ENCODE data around the gene MLLT6. TPM values are rescaled to one million over a fixed set of nuclear protein-coding genes. Genes with fewer than 3 reads are reported as not detected.

Gene MLLT6
- total RNA-seq, 3 donors from 2014 or later = 263 to 315 (median 286) TPM

DNA sequence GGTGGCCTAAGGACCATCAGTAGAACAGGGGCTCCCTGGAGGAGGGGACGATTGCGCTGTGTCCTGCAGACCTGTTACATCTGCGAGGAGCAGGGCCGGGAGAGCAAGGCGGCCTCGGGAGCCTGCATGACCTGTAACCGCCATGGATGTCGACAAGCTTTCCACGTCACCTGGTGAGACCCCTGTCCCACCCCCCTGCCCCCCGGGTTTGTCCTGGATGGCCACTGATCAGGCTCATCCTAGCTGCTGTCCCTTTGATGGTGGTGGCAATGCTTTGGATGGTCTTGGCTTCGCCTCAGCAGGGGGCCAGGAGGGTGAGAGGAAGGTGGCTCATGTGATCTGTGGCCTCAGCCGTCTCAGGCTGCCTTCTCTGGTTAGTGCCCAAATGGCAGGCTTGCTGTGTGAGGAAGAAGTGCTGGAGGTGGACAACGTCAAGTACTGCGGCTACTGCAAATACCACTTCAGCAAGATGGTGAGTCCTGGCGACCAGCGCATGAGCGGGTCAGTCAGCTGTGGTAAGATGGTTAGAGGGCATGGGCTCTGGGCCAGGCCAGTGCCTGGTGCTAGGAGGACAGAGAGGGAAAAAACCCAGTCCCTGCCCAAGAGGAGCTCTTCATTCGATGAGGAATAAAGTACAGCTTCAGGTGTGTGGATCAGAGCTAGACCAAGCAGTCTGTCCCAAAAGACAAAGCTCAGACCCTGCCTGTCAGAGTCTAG, 4.2 kb downstream of the MLLT6 start:
- H3K9me3 Mint-ChIP-seq = no peaks in the 10 kb centered on the region

DNA sequence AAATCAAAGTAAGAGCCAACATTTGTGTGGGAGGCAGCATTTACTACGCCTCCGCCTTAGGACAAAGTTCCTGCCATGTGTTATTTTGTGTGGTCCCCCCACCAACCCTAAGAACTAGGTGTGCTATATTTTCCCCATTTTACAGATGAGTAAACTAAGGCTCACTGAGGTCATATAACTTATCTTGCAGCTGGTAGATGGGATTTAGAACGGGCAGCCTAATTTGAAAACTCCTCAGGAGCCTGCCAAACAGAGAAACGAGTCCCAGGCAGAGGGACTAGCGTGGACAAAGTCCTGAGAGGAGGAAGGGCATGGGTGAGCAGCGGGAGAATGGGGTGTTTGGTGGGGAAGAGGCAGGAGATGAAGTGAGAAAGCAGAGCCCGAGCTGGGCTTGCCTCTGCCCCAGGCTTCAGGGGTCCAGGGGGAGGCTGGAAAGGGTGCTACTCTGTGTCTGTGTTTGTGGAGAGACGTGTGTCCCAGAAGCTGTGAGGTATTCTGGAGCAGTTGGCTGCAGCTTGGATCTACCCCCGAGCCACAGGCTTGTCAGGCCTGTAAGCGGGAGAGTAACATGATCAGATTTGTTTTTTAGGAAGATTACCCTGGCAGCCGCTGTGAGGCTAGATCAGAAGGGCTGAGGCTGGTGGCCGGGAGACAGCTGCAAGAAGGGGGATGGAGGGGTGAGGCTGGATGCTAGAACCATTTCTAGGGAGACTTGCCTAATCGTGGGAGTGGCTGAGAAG, 5.0 kb downstream of the MLLT6 start:
- peaks cover 49% of the 10 kb centered on the region for H3K4me1 Mint-ChIP-seq (ENCODE audit: low read depth)
- H3K27me3 Mint-ChIP-seq (ENCODE audit: low read depth) = no peaks in the 10 kb centered on the region
- H3K4me3 Mint-ChIP-seq = peak overlapping the region; percentile 37
- H3K9me3 Mint-ChIP-seq = no peaks in the 10 kb centered on the region
- peaks cover 50% of the 10 kb centered on the region for H3K36me3 Mint-ChIP-seq (ENCODE audit: insufficient read depth)
- no peak for ATAC-seq
- DNase-seq = no peak

More for the DNA sequence above, 4.2 kb downstream of the MLLT6 start:
- H3K27me3 Mint-ChIP-seq (ENCODE audit: low read depth) = no peaks in the 10 kb centered on the region
- peaks cover 43% of the 10 kb centered on the region for H3K4me1 Mint-ChIP-seq (ENCODE audit: low read depth)
- DNase-seq (no peak), ATAC-seq (no peak)
- H3K4me3 Mint-ChIP-seq = no peak overlapping the region
- H3K36me3 Mint-ChIP-seq (ENCODE audit: insufficient read depth) = peaks cover 47% of the 10 kb centered on the region

DNA sequence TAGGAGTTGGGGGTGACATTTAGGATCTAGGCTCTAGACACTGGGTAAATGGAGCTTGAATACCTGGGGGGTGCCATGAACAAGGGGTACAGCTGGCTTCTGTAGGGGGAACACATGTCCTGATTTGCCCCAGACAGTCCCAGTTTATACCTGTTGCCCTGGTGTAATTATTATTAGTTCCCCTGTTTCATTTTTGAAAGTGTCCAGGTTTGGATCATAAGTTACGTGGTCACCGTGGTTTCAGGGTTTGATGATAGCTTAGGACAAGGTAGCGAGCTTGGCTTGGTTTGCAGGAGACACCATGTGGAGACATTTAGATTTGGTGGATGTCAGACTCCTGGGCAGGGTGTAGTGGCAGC, 5.5 kb downstream of the MLLT6 start:
- DNase-seq = no peak
- no peak for ATAC-seq
- H3K27me3 Mint-ChIP-seq (ENCODE audit: low read depth) = no peaks in the 10 kb centered on the region
- peaks cover 55% of the 10 kb centered on the region for H3K4me1 Mint-ChIP-seq (ENCODE audit: low read depth)
- peaks cover 54% of the 10 kb centered on the region for H3K36me3 Mint-ChIP-seq (ENCODE audit: insufficient read depth)
- H3K4me3 Mint-ChIP-seq = peak overlapping the region; percentile 37
- no peaks in the 10 kb centered on the region for H3K9me3 Mint-ChIP-seq

DNA sequence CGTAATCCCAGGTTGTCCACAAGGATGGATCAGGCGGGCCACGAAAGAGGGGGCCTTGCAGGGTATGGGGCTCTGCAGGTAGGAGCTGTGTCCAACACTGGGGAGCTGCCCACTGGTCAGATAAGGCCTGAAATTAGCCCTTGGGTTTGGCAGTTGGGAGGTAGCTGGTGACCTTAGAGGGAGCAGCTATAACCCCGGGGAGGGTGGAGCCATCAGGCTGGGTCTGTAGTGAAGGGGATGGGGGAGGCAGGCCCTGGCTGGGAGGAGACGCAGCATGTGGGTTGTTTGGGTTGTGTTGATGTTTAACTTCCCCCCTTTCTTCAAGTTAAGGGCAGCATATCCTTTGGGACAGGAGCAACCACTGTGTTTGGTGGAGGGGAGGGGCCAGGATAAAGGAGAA, 5.9 kb downstream of the MLLT6 start:
- Mint-ChIP-seq H3K36me3 (ENCODE audit: insufficient read depth) (peaks cover 56% of the 10 kb centered on the region), H3K9me3 (no peaks in the 10 kb centered on the region), H3K27me3 (ENCODE audit: low read depth) (no peaks in the 10 kb centered on the region), H3K4me1 (ENCODE audit: low read depth) (peaks cover 59% of the 10 kb centered on the region), H3K4me3 (no peak overlapping the region)
- no peak for DNase-seq
- ATAC-seq = no peak

DNA sequence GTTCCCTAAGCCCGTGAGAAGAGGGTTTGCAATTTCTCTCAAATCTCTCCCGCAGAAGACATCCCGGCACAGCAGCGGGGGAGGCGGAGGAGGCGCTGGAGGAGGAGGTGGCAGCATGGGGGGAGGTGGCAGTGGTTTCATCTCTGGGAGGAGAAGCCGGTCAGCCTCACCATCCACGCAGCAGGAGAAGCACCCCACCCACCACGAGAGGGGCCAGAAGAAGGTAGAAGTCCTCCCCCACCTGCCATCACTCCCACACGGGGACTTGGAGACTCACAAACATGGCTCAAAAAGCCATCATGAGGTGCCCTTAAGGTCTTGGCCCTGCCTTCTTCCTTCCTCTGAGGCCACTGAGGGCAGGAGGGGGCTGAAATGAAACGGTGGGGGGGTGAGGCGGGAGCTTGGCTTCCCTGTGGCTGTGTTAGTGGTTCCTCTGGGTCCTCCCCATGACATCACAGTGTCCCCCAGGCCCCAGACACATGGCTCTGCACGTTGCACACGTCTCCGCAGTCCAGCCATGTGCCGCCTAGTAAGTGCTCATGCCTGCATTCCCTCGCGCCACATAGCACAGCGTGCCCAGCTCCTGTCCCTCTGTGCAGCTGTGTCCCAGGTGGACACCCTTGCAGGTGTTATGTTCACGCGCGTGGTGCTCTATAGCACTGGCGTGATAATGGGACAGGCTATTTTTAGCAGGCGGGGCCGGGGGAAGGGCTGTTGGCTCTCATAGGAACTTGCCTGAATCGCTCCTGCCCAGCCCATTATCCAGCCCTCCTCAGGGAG, 6.9 kb downstream of the MLLT6 start:
- Mint-ChIP-seq H3K4me3 (no peak overlapping the region), H3K36me3 (ENCODE audit: insufficient read depth) (peaks cover 56% of the 10 kb centered on the region), H3K9me3 (no peaks in the 10 kb centered on the region), H3K4me1 (ENCODE audit: low read depth) (peaks cover 60% of the 10 kb centered on the region), H3K27me3 (ENCODE audit: low read depth) (no peaks in the 10 kb centered on the region)
- no peak for ATAC-seq
- no peak for DNase-seq

DNA sequence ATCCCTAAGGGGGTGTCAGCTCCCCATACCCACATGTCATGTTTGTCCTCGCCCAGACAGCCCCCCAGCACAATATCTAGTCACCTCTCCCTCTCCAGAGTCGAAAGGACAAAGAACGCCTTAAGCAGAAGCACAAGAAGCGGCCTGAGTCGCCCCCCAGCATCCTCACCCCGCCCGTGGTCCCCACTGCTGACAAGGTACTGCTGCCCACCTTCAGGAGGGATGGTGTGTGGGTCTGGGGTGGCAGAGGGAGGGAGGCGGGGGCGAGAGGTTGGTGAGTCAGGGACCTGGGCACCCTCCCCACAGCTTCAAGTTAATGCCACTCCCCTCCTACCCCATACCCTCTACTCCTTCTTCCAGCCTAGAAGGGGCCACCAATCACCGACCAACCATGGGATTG, 7.5 kb downstream of the MLLT6 start:
- Mint-ChIP-seq H3K4me1 (ENCODE audit: low read depth) (peaks cover 54% of the 10 kb centered on the region), H3K36me3 (ENCODE audit: insufficient read depth) (peaks cover 52% of the 10 kb centered on the region), H3K27me3 (ENCODE audit: low read depth) (no peaks in the 10 kb centered on the region), H3K4me3 (no peak overlapping the region), H3K9me3 (no peaks in the 10 kb centered on the region)
- ATAC-seq = no peak
- DNase-seq = no peak

DNA sequence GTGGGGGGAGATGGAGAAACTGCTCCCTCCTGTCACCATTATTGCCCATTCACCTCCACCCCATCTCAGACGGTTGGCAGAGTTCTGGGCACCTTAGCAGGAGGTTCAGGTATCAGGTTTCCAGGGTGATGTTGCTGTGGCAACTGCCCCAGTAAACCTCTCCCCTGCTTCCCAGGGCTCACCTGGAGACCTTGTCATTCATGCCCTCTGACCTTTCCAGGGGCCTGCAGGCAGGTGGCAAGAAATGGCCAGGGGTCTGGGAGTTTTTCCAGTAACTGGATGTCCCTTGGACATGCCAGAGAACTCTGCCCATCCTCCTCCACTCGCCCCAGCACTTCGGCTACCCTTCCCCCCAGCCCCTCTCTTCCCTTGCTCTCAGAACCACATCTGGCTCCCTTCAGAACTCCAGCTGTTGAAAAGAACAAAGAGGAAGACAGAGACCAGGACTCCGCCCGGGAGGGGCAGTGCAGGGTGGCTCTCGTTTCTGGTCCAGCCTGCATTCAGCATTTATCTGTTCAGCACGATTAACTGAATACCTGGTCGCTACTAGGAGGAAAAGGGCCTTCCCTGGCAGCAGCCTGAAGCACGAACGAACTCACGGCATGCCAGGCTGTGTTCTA, 8.5 kb downstream of the MLLT6 start:
- ATAC-seq (no peak), DNase-seq (no peak)
- Mint-ChIP-seq H3K4me3 (no peak overlapping the region), H3K36me3 (ENCODE audit: insufficient read depth) (peaks cover 50% of the 10 kb centered on the region), H3K4me1 (ENCODE audit: low read depth) (peaks cover 47% of the 10 kb centered on the region), H3K27me3 (ENCODE audit: low read depth) (no peaks in the 10 kb centered on the region), H3K9me3 (no peaks in the 10 kb centered on the region)

DNA sequence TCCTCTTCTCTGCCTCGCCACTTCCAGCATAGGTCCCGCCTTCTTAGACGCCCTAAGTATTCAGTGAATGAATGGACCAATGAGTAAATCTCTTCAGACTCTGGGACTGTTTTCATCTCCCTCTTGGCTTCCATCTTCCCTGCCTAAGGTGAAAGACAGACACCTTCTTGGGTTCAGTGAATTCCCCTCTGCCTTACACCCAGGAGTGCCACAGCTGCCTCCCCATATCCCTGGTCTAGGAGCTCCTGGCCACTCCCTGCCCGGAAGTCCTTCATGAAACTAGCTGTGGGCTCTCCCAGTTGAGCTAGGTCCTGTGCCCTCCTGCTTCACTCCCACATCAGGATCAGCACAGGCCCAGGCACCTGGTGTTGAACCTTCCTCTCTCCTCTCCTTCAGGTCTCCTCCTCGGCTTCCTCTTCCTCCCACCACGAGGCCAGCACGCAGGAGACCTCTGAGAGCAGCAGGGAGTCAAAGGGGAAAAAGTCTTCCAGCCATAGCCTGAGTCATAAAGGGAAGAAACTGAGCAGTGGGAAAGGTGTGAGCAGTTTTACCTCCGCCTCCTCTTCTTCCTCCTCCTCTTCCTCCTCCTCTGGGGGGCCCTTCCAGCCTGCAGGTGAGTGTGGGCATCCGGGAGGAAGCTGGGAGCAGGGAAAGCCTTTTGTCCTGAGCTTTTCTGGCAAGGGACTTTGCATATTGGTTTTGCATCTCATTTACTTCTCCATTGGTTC, 10.3 kb downstream of the MLLT6 start:
- DNase-seq (no peak), ATAC-seq (no peak)
- H3K4me1 Mint-ChIP-seq (ENCODE audit: low read depth) = peaks cover 37% of the 10 kb centered on the region
- no peaks in the 10 kb centered on the region for H3K9me3 Mint-ChIP-seq
- peak overlapping the region; percentile 56 for H3K4me3 Mint-ChIP-seq
- peaks cover 44% of the 10 kb centered on the region for H3K36me3 Mint-ChIP-seq (ENCODE audit: insufficient read depth)
- no peaks in the 10 kb centered on the region for H3K27me3 Mint-ChIP-seq (ENCODE audit: low read depth)

DNA sequence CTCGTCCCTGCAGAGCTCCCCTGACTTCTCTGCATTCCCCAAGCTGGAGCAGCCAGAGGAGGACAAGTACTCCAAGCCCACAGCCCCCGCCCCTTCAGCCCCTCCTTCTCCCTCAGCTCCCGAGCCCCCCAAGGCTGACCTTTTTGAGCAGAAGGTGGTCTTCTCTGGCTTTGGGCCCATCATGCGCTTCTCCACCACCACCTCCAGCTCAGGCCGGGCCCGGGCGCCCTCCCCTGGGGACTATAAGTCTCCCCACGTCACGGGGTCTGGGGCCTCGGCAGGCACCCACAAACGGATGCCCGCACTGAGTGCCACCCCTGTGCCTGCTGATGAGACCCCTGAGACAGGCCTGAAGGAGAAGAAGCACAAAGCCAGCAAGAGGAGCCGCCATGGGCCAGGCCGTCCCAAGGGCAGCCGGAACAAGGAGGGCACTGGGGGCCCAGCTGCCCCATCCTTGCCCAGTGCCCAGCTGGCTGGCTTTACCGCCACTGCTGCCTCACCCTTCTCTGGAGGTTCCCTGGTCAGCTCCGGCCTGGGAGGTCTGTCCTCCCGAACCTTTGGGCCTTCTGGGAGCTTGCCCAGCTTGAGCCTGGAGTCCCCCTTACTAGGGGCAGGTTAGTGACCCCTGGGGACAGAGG, 11.4 kb downstream of the MLLT6 start:
- Mint-ChIP-seq H3K36me3 (ENCODE audit: insufficient read depth) (peaks cover 45% of the 10 kb centered on the region), H3K4me1 (ENCODE audit: low read depth) (peaks cover 38% of the 10 kb centered on the region), H3K27me3 (ENCODE audit: low read depth) (no peaks in the 10 kb centered on the region), H3K9me3 (no peaks in the 10 kb centered on the region), H3K4me3 (no peak overlapping the region)
- ATAC-seq = no peak
- no peak for DNase-seq

DNA sequence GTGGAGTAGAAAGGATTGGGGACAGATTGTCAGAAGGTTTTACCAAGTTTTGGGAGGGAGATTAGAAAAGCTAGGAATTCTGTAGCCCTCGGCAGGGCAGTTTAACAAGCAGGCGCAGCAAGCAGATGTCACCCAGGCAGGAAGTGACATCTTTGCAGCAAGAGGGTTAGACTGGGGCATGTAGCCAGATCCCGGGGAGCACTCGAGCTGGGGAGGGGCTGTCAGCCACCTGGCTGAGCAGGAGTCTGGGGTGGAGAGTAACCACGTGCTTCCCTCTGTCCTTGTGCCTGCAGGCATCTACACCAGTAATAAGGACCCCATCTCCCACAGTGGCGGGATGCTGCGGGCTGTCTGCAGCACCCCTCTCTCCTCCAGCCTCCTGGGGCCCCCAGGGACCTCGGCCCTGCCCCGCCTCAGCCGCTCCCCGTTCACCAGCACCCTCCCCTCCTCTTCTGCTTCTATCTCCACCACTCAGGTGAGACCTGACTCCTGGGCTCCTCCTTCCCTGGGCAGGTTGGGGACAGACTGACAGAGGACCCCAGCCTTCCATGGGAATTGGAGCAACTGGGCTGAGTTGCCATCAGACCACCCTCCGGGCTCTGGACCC, 12.2 kb downstream of the MLLT6 start:
- ATAC-seq (no peak), DNase-seq (no peak)
- H3K27me3 Mint-ChIP-seq (ENCODE audit: low read depth) = no peaks in the 10 kb centered on the region
- H3K36me3 Mint-ChIP-seq (ENCODE audit: insufficient read depth) = peaks cover 45% of the 10 kb centered on the region
- no peak overlapping the region for H3K4me3 Mint-ChIP-seq
- H3K9me3 Mint-ChIP-seq = no peaks in the 10 kb centered on the region
- peaks cover 36% of the 10 kb centered on the region for H3K4me1 Mint-ChIP-seq (ENCODE audit: low read depth)

DNA sequence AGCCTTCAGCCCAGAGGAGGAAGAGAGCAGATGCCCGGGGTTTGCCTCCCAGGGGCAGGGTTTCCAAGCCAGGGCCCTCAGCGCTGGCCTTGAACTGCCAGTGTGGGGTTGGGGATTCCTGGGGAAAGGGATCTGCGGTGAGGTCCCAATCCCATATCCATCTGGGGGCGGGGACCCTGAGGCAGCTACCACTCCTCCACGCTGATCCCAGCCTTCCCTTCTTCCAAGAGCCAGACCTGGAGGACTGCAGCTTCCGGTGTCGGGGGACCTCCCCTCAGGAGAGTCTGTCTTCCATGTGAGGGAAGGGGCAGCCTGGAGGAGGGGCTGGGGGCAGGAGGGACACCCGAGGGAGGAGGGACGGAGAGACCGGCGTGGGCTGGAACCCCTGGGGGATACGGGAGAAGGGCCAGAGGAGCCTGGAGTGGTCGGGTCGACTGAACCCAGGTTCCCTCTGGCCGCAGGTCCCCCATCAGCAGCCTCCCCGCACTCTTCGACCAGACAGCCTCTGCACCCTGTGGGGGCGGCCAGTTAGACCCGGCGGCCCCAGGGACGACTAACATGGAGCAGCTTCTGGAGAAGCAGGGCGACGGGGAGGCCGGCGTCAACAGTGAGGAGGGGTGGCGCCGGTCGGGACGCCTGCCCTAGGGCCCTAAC, 14.3 kb downstream of the MLLT6 start:
- peaks cover 40% of the 10 kb centered on the region for H3K36me3 Mint-ChIP-seq (ENCODE audit: insufficient read depth)
- no peak for ATAC-seq
- DNase-seq = no peak
- H3K9me3 Mint-ChIP-seq = no peaks in the 10 kb centered on the region
- peaks cover 42% of the 10 kb centered on the region for H3K4me1 Mint-ChIP-seq (ENCODE audit: low read depth)
- no peaks in the 10 kb centered on the region for H3K27me3 Mint-ChIP-seq (ENCODE audit: low read depth)
- no peak overlapping the region for H3K4me3 Mint-ChIP-seq

DNA sequence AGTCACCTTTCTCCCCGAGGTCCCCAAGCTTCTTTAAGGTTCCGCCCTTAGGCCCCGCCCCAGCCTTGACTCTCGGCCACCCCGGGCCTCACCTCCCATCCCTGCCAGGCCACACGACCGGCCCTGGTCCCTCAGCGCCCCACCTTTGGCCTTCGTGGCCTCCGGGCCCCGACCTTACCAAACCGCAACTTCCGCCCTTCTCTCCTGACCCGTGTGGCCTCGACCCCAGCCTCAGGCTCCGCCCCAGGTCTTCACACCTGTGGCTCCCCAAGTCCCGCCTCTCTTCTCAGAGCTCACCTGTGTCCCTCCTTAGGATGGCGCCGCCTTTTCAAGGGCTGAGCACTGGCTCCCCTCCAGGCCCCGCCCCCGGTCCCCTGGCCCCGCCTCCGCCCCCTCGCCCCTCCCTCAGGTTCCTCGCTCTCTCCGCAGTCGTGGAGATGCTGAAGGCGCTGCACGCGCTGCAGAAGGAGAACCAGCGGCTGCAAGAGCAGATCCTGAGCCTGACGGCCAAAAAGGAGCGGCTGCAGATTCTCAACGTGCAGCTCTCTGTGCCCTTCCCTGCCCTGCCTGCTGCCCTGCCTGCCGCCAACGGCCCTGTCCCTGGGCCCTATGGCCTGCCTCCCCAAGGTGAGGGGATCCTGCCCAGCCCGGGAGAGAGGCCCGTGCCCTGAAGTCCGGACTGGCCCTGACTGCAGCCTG, 15.0 kb downstream of the MLLT6 start:
- Mint-ChIP-seq H3K9me3 (no peaks in the 10 kb centered on the region), H3K4me3 (no peak overlapping the region), H3K36me3 (ENCODE audit: insufficient read depth) (peaks cover 37% of the 10 kb centered on the region), H3K4me1 (ENCODE audit: low read depth) (peaks cover 42% of the 10 kb centered on the region), H3K27me3 (ENCODE audit: low read depth) (no peaks in the 10 kb centered on the region)
- DNase-seq = no peak
- ATAC-seq = no peak

All from activated T-cell treated with anti-CD3 and anti-CD28 coated beads, Interleukin-2, amount 50 U/mL, for 4 hours (primary cell).